Eye (tissue), 1 donor: Measurements from ENCODE around the gene TIMM44.
A peak's percentile ranks its signal among the peaks of the same experiment; 100 is the strongest.

Experiments
- DNase-seq: peaks from one replicate; pipeline ENCODE4 v3.0.0-alpha.2; 2015

Gene TIMM44

DNA sequence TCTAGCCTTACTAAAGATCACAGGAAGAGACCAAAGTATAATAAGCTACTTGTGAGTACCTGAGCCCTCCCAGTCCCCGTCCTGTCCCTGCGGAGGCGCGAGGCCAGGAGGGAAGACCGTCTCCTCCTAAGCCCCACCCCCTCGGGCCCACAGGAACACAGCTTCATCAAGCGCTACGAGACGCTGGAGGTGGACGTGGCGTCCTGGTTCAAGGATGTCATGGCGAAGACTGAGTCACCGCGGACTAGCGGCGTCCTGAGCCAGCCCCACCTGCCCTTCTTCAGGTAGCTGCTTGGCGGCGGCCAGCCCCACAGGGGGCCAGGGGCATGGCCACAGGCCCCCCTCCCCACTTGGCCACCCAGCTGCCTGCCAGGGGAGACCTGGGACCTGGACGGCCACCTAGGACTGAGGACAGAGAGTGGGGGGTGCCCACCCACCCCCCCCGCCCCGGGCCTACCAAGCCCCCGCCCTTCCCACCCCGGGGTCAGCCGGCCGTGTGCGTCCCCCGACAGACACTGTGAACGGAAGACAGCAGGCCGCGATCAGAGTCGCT, 31.2 kb downstream of the TIMM44 start:
- no peak for DNase-seq

DNA sequence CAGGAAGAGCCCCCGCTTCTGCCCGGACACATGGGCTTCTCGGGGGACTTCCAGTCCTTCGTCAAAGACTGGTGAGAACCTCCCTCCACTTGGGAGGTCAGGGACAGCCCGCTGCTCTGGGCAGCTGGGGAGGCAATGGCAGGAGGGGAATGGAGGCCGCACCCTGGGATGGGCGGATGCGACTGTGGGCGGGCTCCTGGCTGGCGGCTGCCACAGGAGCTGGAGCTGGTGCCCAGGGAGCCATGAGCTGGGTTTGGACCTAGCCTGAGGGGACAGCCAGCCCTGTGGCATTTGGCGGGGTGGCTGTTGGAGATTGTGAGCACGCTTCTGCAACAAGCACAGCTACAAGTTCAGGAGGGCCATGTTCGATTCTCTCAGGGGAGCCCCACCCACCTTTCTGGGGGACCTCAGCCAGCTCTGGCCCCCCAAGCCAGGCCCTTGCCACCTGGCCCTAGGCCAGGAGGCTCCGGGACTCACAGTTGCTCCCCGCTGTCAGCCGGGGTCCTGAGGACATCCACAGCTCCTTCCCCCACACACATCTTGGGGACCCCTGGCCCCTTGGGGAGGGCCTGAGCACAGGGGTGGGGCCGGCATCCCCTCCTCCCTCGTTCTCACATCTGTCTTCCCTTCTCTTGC, 31.8 kb downstream of the TIMM44 start:
- no peak for DNase-seq

GRCh38 chr19:7910321-7911161, 32.9 kb downstream of the TIMM44 start:
- no peak for DNase-seq

DNA sequence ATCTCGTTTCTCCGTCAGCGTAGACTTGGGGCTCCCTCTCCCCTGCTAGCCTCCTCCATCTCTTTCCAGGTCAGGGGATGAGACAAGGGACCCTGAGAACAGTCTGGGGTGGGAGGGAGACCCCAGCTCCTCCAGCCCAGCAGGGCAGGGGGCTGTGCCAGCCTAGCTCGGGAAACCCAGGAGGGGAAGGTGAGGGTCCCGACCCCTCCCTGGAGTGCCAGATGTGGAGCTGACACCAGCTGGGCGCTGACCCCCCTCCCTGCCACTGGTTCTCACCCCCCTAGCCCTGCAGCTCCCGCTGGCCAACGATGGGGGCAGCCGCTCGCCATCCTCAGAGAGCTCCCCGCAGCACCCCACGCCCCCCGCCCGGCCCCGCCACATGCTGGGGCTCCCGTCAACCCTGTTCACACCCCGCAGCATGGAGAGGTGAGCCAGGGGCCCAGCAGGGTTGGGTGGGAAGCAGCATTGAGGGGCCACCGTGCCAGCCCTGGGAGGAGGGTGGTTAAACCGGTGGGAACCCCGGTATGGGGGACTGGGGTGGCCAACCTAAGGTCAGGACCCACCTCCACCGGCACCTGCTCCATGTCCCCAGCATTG, 33.9 kb downstream of the TIMM44 start:
- DNase-seq = no peak

- DNase-seq = no peak
Measured at GRCh38 chr19:7908742-7909461, 34.6 kb downstream of the TIMM44 start.

GRCh38 chr19:7908078-7908699, 35.3 kb downstream of the TIMM44 start:
- no peak for DNase-seq

DNA sequence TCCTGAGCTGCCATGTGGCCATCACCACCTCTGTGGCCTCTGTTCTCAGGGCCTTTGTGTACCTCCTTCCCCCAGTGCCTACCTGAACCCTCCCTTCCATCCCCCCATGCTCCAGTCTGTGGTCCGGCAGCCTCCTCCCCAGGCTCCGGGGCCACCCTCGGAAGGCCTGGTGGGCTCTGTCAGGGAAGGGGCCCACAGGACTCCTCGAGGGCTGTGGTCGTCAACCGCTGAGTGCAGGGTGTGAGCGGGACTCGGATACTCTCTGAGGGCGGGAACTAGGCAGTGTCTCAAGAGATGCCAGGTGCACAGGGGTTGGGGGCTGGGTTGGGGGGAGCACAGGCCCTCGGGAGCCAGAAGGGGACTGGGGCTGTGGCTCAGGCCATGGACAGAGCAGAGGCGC, 35.9 kb downstream of the TIMM44 start:
- no peak for DNase-seq

DNA sequence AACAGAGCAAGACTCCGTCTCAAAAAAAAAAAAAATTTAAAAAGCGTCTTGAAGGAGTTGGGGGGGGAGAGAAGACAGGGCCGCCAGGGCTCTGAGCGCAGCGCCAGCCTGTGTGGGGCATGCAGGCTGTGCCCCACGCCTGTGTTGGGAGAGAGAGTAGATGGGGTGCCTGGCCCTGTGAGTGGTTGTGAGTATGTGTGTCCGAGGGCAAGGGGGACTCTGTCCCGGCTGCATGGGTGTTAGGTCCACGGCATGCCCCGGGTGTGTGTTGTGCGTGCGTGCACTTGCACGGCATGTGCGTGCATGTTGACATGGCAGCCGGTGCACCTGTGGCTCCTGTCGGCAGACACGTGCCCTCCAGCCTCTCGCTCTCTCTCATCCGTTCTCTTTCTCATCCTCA, 36.3 kb downstream of the TIMM44 start:
- no peak for DNase-seq

GRCh38 chr19:7905859-7906258, 37.6 kb downstream of the TIMM44 start:
- no peak for DNase-seq

DNA sequence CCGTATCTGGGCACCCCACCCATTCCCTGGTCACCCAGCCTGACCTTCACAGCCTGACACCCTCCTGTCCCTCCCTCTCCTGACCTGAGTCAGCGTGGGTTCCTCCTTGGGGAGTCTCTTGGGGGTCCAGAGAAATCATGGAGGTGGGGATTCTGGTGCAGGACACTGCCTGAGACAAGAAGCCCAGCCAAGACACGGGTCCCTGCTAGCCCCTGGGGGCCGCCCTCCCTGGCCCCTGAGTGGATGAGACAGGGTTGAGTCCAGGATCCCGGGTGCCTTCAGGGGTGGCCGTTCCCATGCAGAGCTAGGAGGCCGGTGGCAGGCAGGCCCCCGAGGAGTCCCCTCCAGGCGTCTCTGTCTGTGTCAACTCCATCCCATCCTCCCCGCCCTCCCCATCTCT, 38.2 kb downstream of the TIMM44 start:
- no peak for DNase-seq

- peak; percentile 55 for DNase-seq
Measured at GRCh38 chr19:7904074-7905020, 39.1 kb downstream of the TIMM44 start.

- DNase-seq = peak; percentile 100
Measured at GRCh38 chr19:7903244-7904073, 40.0 kb downstream of the TIMM44 start, which contains the start of gene MAP2K7. MAP2K7 (plus strand) TSS chr19:7903877; CDS start chr19:7903945, 68 bp downstream.

GRCh38 chr19:7902796-7903243, 40.6 kb downstream of the TIMM44 start:
- no peak for DNase-seq

DNA sequence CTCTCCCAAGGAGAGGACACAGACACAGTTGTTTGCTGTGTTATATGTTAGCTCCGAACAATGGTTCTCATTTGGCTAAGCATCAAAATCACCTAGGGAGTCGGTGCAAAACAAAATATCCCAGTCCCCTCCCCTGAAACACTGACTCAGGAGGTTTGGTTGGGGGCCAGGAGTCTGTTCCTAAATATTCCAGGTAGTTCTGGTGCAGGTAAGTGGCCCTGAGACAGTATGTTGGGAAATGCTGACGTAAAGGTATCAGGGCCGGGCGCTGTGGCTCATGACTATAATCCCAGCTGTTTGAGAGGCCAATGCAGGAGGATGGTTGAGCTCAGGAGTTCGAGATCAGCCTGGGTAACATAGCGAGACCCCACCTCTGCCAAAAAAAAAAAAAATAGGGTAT, 42.1 kb downstream of the TIMM44 start:
- no peak for DNase-seq

DNA sequence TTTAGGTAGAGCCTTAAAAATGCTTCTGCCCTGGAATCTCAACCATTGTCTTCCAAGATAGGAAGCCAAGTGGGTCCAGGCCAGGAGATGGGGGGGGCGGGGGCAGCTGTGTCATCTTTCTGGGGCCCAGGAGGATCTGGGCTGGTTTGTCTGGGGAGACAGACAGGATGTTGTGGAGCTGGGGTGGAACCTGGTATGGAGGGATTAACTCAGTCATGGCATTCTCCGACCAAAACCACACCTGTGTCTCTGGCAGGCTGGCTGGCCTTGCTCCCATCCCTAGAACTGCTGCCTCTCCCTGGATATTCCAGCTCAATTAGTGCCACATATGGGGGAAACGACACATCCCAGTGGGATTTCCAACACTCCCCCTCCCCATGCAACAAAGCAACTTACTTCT, 42.5 kb downstream of the TIMM44 start:
- no peak for DNase-seq

GRCh38 chr19:7900401-7900870, 43.0 kb downstream of the TIMM44 start:
- no peak for DNase-seq

DNA sequence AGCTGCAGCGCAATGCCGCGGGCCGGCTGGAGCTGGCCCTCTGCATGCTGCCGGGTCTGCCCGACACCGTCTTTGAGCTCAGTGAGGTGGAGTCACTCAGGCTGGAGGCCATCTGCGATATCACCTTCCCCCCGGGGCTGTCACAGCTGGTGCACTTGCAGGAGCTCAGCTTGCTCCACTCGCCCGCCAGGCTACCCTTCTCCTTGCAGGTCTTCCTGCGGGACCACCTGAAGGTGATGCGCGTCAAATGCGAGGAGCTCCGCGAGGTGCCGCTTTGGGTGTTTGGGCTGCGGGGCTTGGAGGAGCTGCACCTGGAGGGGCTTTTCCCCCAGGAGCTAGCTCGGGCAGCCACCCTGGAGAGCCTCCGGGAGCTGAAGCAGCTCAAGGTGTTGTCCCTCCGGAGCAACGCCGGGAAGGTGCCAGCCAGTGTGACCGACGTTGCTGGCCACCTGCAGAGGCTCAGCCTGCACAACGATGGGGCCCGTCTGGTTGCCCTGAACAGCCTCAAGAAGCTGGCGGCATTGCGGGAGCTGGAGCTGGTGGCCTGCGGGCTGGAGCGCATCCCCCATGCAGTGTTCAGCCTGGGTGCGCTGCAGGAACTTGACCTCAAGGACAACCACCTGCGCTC, 43.6 kb downstream of the TIMM44 start:
- DNase-seq = no peak

- no peak for DNase-seq
Measured at GRCh38 chr19:7898967-7899366, 44.5 kb downstream of the TIMM44 start.

DNA sequence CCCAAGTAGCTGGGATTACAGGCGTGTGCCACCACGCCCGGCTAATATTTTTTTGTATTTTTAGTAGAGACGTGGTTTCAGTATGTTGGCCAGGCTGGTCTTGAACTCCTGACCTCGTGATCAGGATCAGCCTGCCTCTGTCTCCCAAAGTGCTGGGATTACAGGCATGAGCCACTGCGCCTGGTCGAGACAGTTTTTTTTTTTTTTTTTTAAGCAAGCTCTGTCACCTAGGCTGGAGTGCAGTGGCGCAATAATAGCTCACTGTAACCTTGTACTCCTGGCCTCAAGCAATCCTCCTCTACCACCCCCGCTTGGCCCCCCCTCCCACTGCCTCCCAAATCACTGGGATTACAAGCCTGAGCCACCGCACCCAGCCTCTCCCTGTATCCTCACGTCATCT, 46.2 kb downstream of the TIMM44 start:
- DNase-seq = no peak

GRCh38 chr19:7895565-7895964, 47.9 kb downstream of the TIMM44 start:
- DNase-seq = no peak
